ENCODE data around the gene ZC3H7B. TPM values are rescaled to one million over a fixed set of nuclear protein-coding genes. Genes with fewer than 3 reads are reported as not detected.

ZC3H7B gene
- total RNA-seq, 2 donors from 2014 or later: 24.5 to 33.3 TPM

GRCh38 chr22:41381329-41382097 is 80.2 kb downstream of the ZC3H7B start, which contains the start of gene TEF:
TEF (plus strand) TSS chr22:41381942; CDS start chr22:41382045, 103 bp downstream.
- H3K27me3 ChIP-seq: no peaks in the 10 kb centered on the region
- peak; percentile 100 for DNase-seq (ENCODE audit: low spot score)
- H3K9me3 ChIP-seq: no peaks in the 10 kb centered on the region
- H3K27ac ChIP-seq: peak within 1 kb of the TSS; percentile 99
- H3K4me1 ChIP-seq: peaks cover 0 to 38% of the 10 kb centered on the region in 2 donors
- H3K4me3 ChIP-seq: peak within 1 kb of the TSS; percentile 90 to 92
- H3K36me3 ChIP-seq: no peaks in the 10 kb centered on the region
- TF ChIP-seq CTCF (IDR thresholded peaks at IDR 0.05): no peak

GRCh38 chr22:41382098-41382578 is 80.8 kb downstream of the ZC3H7B start:
- Histone ChIP-seq H3K9me3 (no peaks in the 10 kb centered on the region), H3K27me3 (no peaks in the 10 kb centered on the region), H3K27ac (peak overlapping the region; percentile 99), H3K4me3 (peak overlapping the region; percentile 90 to 92), H3K4me1 (peaks cover 0 to 38% of the 10 kb centered on the region in 2 donors), H3K36me3 (peaks cover under 1% of the 10 kb centered on the region)
- TF ChIP-seq CTCF (IDR thresholded peaks at IDR 0.05): no peak
- peak; percentile 79 for DNase-seq (ENCODE audit: low spot score)

DNA sequence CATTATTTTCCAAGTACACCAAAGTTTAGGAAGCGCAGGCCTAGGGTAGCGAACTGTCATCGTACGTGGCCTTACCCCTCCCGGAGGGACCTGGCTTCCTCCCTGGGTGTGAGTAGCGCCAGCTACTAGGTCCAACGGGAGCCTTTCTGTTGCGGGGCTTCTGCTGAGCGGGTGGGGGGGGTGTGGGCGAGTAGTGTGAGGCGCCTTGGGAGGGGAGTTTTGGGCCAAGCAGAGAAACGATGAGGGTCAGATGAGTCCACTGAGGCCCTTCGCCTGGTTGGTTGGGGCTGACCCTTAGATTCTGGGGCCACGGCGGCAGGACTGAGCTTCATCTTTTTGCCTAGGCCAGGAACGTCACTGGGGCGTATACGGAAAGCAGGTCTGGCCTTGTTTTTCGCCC is 81.3 kb downstream of the ZC3H7B start:
- TF ChIP-seq CTCF (IDR thresholded peaks at IDR 0.05): no peak
- H3K4me3 ChIP-seq: peak overlapping the region; percentile 90 to 92
- peak overlapping the region; percentile 99 for H3K27ac ChIP-seq
- peaks cover 5% of the 10 kb centered on the region for H3K36me3 ChIP-seq
- no peaks in the 10 kb centered on the region for H3K27me3 ChIP-seq
- DNase-seq (ENCODE audit: low spot score): no peak
- H3K4me1 ChIP-seq: peaks cover 0 to 38% of the 10 kb centered on the region in 2 donors
- no peaks in the 10 kb centered on the region for H3K9me3 ChIP-seq

- Histone ChIP-seq H3K9me3 (no peaks in the 10 kb centered on the region), H3K4me3 (peak overlapping the region in 1 of 2 donors; percentile 90), H3K27me3 (no peaks in the 10 kb centered on the region), H3K27ac (peak overlapping the region; percentile 99), H3K4me1 (peaks cover 0 to 38% of the 10 kb centered on the region in 2 donors), H3K36me3 (peaks cover 10% of the 10 kb centered on the region)
- DNase-seq (ENCODE audit: low spot score): no peak
- no peak for TF ChIP-seq CTCF (IDR thresholded peaks at IDR 0.05)
Measured at GRCh38 chr22:41383085-41383484, 81.8 kb downstream of the ZC3H7B start.

GRCh38 chr22:41384128-41384527 is 82.8 kb downstream of the ZC3H7B start:
- Histone ChIP-seq H3K27me3 (no peaks in the 10 kb centered on the region), H3K9me3 (no peaks in the 10 kb centered on the region), H3K36me3 (peaks cover 20% of the 10 kb centered on the region), H3K4me1 (peaks cover 0 to 38% of the 10 kb centered on the region in 2 donors), H3K27ac (peak overlapping the region; percentile 99), H3K4me3 (no peak overlapping the region)
- DNase-seq (ENCODE audit: low spot score): no peak
- TF ChIP-seq CTCF (IDR thresholded peaks at IDR 0.05): no peak

Measured in right atrium auricular region (tissue), 2 donors.